T-helper 9 cell (primary cell): ENCODE results near the gene CNTD1.
"Not testable (repeated sequence)": the region's sequence is repeated elsewhere in the genome, so short reads cannot be mapped to it uniquely, and the experiment has no call there.

Experiments used
- DNase-seq: peaks from one replicate; pipeline ENCODE4 v3.0.0-alpha.2; 2020
- total RNA-seq, 2 donors: gene quantifications; one replicate each; lab custom pipeline; 2026; lab: John Stamatoyannopoulos, UW

CNTD1 gene
- 0 reads per million in 2 donors for total RNA-seq

DNA sequence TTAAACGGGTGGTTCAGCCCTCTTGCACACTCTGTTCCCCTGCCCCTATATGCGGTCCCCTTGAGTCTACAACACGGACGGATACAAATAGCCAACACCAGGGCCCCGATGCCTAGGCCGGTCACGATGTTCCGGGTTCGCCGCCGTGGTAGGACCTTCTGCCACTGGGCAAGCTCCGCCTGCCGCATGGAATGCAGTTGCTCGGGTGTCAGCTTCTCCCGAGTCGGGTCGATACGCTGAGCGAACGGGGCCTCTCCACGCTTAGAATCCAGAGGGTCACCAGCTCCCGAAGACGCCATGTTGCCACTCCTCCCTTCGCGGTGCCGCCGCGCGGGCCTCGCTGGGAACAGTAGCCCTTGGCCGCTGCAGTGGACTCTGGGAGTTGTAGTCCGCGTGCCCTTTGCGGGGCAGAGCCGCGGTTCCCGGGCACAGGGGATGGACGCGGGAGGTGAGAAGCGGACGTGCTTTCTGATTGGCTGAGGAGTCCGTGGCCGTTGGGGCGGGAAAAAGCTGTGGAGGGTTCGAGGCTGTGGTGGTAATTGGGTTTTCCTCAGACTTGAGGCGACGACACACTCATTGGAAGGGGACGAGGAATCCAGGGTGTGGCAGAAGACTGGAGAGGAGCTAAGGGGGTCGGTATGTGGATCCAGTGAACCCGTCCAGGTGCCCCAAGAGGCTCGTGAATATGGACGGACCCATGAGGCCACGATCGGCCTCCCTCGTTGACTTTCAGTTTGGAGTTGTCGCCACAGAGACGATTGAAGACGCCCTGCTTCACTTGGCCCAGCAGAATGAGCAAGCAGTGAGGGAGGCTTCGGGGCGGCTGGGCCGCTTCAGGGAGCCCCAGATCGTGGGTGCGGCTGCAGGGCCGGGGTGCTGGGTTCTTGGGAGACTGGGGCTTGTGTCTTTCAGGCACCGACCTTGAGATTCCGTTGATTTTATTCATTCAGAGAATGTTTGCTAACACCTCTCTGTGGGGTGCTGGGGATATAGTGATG is at the start of gene CNTD1, which contains the start of gene COA3:
Gene CNTD1, plus strand, starts transcription at position 479 of the 998 bp plus-strand sequence. Its CDS starts 207 bp downstream, at position 686.
Gene COA3, minus strand, starts transcription at position 322 of the 998 bp plus-strand sequence. Its CDS starts 23 bp downstream, at position 299.
- DNase-seq: peak; percentile 60

GRCh38 chr17:42748908-42749798 is 49.5 kb upstream of the CNTD1 start:
- DNase-seq: no peak

DNA sequence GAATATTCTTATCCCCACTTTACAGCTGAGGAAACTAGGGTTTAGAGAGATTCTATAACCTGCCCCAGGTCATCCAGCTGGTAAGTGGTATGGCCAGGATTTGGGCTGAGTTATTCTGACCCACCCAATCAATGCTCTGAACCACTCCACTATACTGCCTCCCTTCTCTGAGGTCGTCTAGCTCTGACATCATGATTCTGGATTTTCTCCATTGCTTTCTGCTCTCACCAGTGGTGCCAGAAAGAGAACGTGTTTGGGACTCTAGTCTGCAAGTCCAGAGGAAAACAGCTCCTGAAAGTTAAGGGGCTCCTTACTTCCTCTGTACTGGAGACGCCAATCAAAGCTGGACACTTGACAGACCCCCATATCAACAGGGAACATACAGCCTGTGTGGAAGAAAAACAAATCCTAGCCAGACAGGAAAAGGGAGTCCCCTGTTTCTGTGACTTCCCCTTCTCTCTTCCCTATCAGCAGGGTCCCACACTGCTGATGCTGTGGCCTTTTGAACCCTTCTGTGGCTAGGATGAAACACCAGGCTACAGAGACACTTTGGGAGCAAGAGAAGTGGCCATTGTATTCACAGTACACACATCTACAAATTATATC is 47.8 kb upstream of the CNTD1 start:
- DNase-seq: no peak

GRCh38 chr17:42751628-42752027 is 47.0 kb upstream of the CNTD1 start:
- no peak for DNase-seq

GRCh38 chr17:42754782-42755181 is 43.9 kb upstream of the CNTD1 start:
- DNase-seq: no peak

DNA sequence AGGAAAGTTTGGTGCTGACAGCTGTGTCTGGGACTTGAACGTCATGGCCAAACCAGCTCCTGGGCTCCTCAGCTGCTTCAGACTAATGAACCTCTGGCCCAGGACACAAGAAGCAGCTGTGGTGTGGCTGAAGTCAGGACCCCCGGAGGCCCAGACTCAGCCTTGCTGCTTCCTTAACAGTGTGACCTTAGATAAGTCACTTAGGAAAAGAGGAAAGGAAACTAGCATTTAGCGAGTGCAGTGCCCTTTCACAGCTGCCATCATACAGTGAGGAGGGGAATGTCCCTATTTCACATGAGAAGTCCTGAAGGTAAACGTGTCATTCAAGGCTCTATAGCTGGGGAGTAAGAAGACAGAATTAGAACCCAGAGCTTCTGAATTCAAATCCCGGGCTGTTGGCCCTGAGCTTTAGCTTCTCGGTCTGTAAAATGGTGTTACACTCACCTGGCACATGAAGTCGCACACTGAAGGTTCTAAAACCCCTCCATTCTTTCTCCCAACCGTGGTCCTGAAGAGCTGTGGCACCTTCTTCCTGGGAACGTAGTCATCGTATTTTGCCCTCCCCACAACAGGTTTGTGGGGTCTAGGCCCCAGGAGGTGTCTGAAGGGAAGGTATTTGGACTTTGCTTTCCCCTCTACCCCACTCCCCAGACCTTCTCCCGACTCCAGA is 38.5 kb upstream of the CNTD1 start:
- no peak for DNase-seq

DNA sequence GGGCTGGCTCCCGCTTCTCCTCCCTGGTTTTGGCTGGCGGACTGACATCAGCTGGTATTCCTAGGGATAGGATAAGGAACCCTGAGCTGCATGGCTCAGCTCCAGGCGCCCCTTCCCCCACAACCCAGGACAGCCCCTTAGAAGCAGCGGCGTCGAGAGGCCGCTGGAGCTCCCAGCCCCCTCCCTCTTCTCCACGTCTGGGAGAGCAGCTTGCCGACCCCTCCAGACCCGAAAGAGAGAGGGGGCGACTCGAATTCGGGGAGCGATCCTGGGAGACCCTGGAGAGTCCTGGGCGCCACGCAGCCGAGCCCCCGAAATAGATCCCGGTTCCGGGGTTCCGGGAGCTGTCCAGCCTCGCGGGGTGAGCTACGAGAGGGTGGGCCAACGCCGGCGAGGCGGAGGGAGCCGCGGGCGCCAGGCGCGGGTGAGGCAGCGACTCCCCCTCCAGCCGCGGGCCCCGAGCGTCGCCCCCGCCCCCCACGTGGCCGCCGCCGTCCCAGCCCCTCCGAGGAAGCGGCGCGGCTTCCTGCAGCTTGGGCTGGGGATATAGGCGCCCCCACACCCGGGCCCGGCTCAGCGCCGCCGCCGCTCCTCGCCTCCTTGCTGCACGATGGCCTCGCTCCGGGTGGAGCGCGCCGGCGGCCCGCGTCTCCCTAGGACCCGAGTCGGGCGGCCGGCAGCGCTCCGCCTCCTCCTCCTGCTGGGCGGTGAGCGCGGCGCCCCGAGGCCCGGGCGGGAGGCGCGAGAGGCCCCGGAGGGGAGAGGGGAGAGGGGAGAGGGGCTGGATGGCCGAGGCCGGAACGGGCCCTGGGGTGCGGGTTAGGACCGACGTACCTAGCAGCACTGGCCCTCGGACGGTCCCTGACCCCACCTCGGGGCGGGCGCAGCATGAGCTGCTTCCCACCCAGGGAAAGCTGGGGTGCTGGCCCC is 37.7 kb upstream of the CNTD1 start, which contains the start of gene RAMP2:
Gene RAMP2, plus strand, starts transcription at position 576 of the 930 bp plus-strand sequence. Its CDS starts 35 bp downstream, at position 611.
- DNase-seq: no peak

DNA sequence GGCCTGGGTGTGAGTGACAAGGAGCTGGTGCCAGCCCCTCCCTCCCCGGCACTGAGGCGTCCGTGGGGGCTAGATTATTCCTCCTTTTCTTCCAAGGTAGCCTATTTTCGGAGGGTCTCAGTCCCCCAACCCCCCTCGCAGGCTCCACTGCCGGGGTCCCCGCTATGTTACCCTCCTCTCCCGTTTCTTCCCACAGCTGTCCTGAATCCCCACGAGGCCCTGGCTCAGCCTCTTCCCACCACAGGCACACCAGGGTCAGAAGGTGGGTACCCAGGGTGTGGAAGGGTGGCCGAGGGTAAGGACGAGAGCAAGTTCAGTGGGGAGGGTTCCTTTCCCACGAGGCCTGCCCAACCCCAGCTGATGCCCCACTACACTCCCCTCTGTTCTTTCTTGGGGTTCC is 37.0 kb upstream of the CNTD1 start:
- DNase-seq: no peak

GRCh38 chr17:42766124-42766523 is 32.5 kb upstream of the CNTD1 start:
- DNase-seq: no peak

GRCh38 chr17:42767512-42767911 is 31.1 kb upstream of the CNTD1 start:
- no peak for DNase-seq

GRCh38 chr17:42768006-42768405 is 30.7 kb upstream of the CNTD1 start:
- DNase-seq: not testable (repeated sequence)

- not testable (repeated sequence) for DNase-seq
Observed at GRCh38 chr17:42769964-42770363, 28.7 kb upstream of the CNTD1 start.

- no peak for DNase-seq
Observed at GRCh38 chr17:42772945-42773289, 25.7 kb upstream of the CNTD1 start.

- DNase-seq: peak; percentile 54
Observed at GRCh38 chr17:42773290-42774035, 25.2 kb upstream of the CNTD1 start, which contains the start of gene VPS25. VPS25 (plus strand) TSS chr17:42773449; CDS start chr17:42773476, 27 bp downstream.

DNA sequence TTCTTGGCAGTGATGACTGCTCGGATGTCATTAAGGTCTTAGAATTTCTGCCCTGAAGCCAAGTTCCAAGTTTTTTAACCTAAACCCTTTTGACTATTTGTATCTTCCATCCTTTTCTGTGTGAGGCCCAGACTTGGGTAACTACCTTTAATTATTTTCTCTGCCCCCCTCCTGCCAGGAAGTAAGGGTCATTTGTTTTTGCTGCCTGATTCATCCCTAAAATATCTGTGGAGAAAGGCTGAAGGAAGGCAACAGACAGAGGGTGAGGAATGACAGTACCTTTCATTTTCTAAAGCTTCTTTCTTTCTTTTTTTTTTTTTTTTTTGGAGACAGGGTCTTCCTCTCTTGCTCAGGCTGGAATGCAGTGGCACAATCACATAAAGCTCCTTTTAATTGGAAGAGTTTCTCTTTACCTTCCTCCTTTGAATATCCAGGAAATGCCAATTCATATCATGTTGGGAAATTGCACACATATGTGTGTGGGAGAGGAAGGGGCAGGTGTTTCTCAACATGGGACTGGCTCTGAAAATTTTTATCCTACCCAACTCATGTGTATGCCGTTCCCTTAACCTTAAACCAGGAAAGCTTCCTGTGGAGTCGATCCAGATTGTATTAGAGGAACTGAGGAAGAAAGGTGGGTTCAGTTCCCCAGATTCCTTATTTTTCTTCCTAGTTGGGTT is 24.5 kb upstream of the CNTD1 start:
- no peak for DNase-seq

DNA sequence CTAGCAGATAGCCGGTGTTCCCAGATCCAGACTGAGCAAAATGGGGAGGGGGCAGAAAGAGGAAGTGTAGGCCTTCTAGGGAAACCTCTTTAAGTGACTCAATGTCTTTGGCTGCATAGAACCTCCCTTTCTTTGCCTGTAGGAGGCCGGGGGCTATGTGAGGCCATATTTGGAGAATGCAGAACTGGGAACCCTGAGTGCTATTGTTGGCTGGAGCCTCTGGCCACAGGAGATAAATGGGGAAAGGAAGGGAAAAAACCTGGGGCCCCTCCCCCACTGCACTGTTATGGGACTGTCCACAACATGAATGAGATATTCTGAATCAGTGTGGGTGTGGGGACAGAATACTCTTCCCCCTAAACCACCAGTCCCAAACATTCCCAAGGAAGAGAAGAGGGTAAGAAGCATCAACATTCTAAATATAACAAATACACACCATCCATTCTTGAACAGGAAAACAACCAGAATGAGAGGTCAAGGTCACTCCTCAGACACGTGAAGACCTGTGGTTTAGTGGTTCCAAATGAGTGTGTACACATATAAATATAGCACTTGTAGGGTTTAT is 23.0 kb upstream of the CNTD1 start:
- DNase-seq: no peak

- no peak for DNase-seq
Observed at GRCh38 chr17:42778570-42778969, 20.1 kb upstream of the CNTD1 start.

- DNase-seq: no peak
Observed at GRCh38 chr17:42779304-42779935, 19.2 kb upstream of the CNTD1 start.
